H9 (cell line): ENCODE measurements around the gene SEMA4D. TPM values are rescaled to one million over a fixed set of nuclear protein-coding genes. Genes with fewer than 3 reads are reported as not detected.

Experiments used
- DNase-seq: peaks from one replicate; pipeline ENCODE4 v3.0.0-alpha.2; 2017
- H2AFZ ChIP-seq: one replicate; pipeline ENCODE4 v1.6.1; 2013; ENCODE audit warnings: mild to moderate bottlenecking, low read length, control low read depth, moderate library complexity
- H2AK5ac ChIP-seq: 2 replicates; pipeline ENCODE4 v1.6.1; 2013; ENCODE audit warnings: low read length, control low read depth, mixed read lengths; ENCODE audit not compliant: insufficient read length
- H2BK120ac ChIP-seq: one replicate; pipeline ENCODE4 v1.6.1; 2013; ENCODE audit warnings: low read depth, mild to moderate bottlenecking, low read length, control low read depth, inconsistent platforms; ENCODE audit not compliant: poor library complexity, severe bottlenecking
- H2BK12ac ChIP-seq: 2 replicates; pipeline ENCODE4 v1.6.1; 2013; ENCODE audit warnings: low read length, control low read depth, mixed read lengths, low read depth; ENCODE audit not compliant: insufficient read length
- H2BK15ac ChIP-seq: 2 replicates; pipeline ENCODE4 v1.6.1; 2013; ENCODE audit warnings: low read depth, low read length, control low read depth
- H2BK20ac ChIP-seq: one replicate; pipeline ENCODE4 v1.6.1; 2013; ENCODE audit warnings: low read depth, mild to moderate bottlenecking, low read length, control low read depth, inconsistent platforms; ENCODE audit not compliant: poor library complexity, severe bottlenecking
- H2BK5ac ChIP-seq: 2 replicates; pipeline ENCODE4 v1.6.1; 2013; ENCODE audit warnings: low read length, control low read depth, mixed read lengths; ENCODE audit not compliant: insufficient read length
- H3K14ac ChIP-seq: 2 replicates; pipeline ENCODE4 v1.6.1; 2013; ENCODE audit warnings: low read length, control low read depth; ENCODE audit not compliant: insufficient read depth
- H3K18ac ChIP-seq: 2 replicates; pipeline ENCODE4 v1.6.1; 2013; ENCODE audit warnings: low read depth, mild to moderate bottlenecking, mixed read lengths, low read length, control low read depth; ENCODE audit not compliant: insufficient read length
- H3K23ac ChIP-seq: 2 replicates; pipeline ENCODE4 v1.6.1; 2013; ENCODE audit warnings: low read length, control low read depth, mixed read lengths, low read depth; ENCODE audit not compliant: insufficient read length
- H3K23me2 ChIP-seq: 2 replicates; pipeline ENCODE4 v1.6.1; 2013; ENCODE audit warnings: low read depth, mild to moderate bottlenecking, mixed read lengths, low read length, control low read depth; ENCODE audit not compliant: insufficient read length, poor library complexity, severe bottlenecking
- H3K27ac ChIP-seq: 2 replicates; pipeline ENCODE4 v1.5.1; 2013; ENCODE audit warnings: low read length, control low read depth, mixed read lengths, low read depth; ENCODE audit not compliant: insufficient read length
- H3K27me3 ChIP-seq: 2 replicates; pipeline ENCODE4 v1.6.1; 2013; ENCODE audit warnings: low read length, control low read depth, inconsistent platforms; ENCODE audit not compliant: insufficient read depth
- H3K4ac ChIP-seq: 2 replicates; pipeline ENCODE4 v1.6.1; 2013; ENCODE audit warnings: low read depth, mild to moderate bottlenecking, control low read depth, inconsistent platforms, low read length, moderate library complexity
- H3K4me1 ChIP-seq: 2 replicates; pipeline ENCODE4 v1.6.1; 2013; ENCODE audit warnings: low read length, control low read depth, inconsistent platforms; ENCODE audit not compliant: insufficient read depth
- H3K4me2 ChIP-seq: 2 replicates; pipeline ENCODE4 v1.6.1; 2013; ENCODE audit warnings: low read length, control low read depth, mixed read lengths; ENCODE audit not compliant: insufficient read length, insufficient read depth
- H3K56ac ChIP-seq: 2 replicates; pipeline ENCODE4 v1.6.1; 2013; ENCODE audit warnings: low read depth, mild to moderate bottlenecking, mixed read lengths, low read length, control low read depth; ENCODE audit not compliant: insufficient read length
- H3K79me1 ChIP-seq: 2 replicates; pipeline ENCODE4 v1.6.1; 2013; ENCODE audit warnings: low read depth, mild to moderate bottlenecking, moderate library complexity, low read length, control low read depth, inconsistent platforms; ENCODE audit not compliant: insufficient read depth, poor library complexity, severe bottlenecking
- H3K79me2 ChIP-seq: 2 replicates; pipeline ENCODE4 v1.6.1; 2013; ENCODE audit warnings: low read length, control low read depth, inconsistent platforms; ENCODE audit not compliant: insufficient read depth
- H3K9ac ChIP-seq: 2 replicates; pipeline ENCODE4 v1.6.1; 2013; ENCODE audit warnings: low read length, control low read depth, mixed read lengths; ENCODE audit not compliant: insufficient read length; ENCODE audit errors: extremely low read depth
- H3K9me3 ChIP-seq: one replicate; pipeline ENCODE4 v1.6.1; 2013; ENCODE audit warnings: low read depth, low read length, inconsistent platforms; ENCODE audit not compliant: control insufficient read depth
- H3T11ph ChIP-seq: one replicate; pipeline ENCODE4 v1.6.1; 2013; ENCODE audit warnings: mild to moderate bottlenecking, low read length, control low read depth, inconsistent platforms
- H4K20me1 ChIP-seq: one replicate; pipeline ENCODE4 v1.6.1; 2013; ENCODE audit not compliant: control insufficient read depth, insufficient read length, insufficient read depth
- H4K5ac ChIP-seq: 2 replicates; pipeline ENCODE4 v1.6.1; 2013; ENCODE audit warnings: low read depth, mild to moderate bottlenecking, mixed read lengths, low read length, control low read depth; ENCODE audit not compliant: insufficient read length
- H4K8ac ChIP-seq: replicated peaks from 2 replicates; pipeline ENCODE4 v1.6.1; 2013; ENCODE audit warnings: low read length, control low read depth, mixed read lengths, low read depth; ENCODE audit not compliant: insufficient read length
- H4K91ac ChIP-seq: 2 replicates; pipeline ENCODE4 v1.6.1; 2013; ENCODE audit warnings: low read depth, mild to moderate bottlenecking, moderate library complexity, mixed read lengths, low read length, control low read depth; ENCODE audit not compliant: insufficient read length
- H3K27ac Mint-ChIP-seq, 3 experiments: 2 replicates in 2 of 3; 3 replicates in 1 of 3; pipeline ENCODE4 v1.8.0; 2020 to 2021; ENCODE audit warnings: mixed read lengths in 3 of 3, mild to moderate bottlenecking in 1 of 3, moderate library complexity in 1 of 3
- H3K27me3 Mint-ChIP-seq: 2 replicates; pipeline ENCODE4 v1.8.0; 2021; ENCODE audit warnings: low read depth, mild to moderate bottlenecking, moderate library complexity, mixed read lengths
- H3K36me3 Mint-ChIP-seq, 3 experiments: 2 replicates in 2 of 3; 3 replicates in 1 of 3; pipeline ENCODE4 v1.8.0; 2020 to 2021; ENCODE audit warnings: low read depth in 3 of 3, mixed read lengths in 3 of 3; ENCODE audit not compliant: insufficient read depth in 1 of 3
- H3K4me1 Mint-ChIP-seq, 2 experiments: 2 replicates each; pipeline ENCODE4 v1.8.0; 2020; ENCODE audit warnings: mixed read lengths in 2 of 2
- H3K4me3 Mint-ChIP-seq, 2 experiments: 2 replicates in 1 of 2; 3 replicates in 1 of 2; pipeline ENCODE4 v1.8.0; 2020 to 2021; ENCODE audit warnings: mild to moderate bottlenecking in 2 of 2, mixed read lengths in 2 of 2, moderate library complexity in 1 of 2
- H3K9me3 Mint-ChIP-seq, 2 experiments: 2 replicates in 1 of 2; 3 replicates in 1 of 2; pipeline ENCODE4 v1.8.0; 2020; ENCODE audit warnings: mild to moderate bottlenecking in 2 of 2, mixed read lengths in 2 of 2, moderate library complexity in 1 of 2
- CTCF ChIP-seq: fragments of 200-600 bp; sonication (generic); conservative IDR thresholded peaks from 3 replicates; pipeline ENCODE4 v1.8.0; 2021; ENCODE audit warnings: antibody characterized with exemption, mild to moderate bottlenecking
- WGBS: extraction: QIAGEN DNeasy Blood & Tissue Kit; methylation state at CpG from one replicate; pipeline ENCODE4 v1.1.7; 2013; ENCODE audit warnings: missing lambda C conversion rate, low lambda C conversion rate, mixed read lengths; ENCODE audit not compliant: insufficient read length; ENCODE audit errors: extremely low coverage; 5-methylcytosine and 5-hydroxymethylcytosine counted together
- total RNA-seq: library from RNA; stranded (reverse); gene quantifications from 2 replicates; pipeline ENCODE4 v1.2.1, GENCODE V29; 2021

Gene SEMA4D
- total RNA-seq, 1 experiment from 2014 or later = 47.2 TPM

- H3K4me2 ChIP-seq = no peak overlapping the region
- peaks cover 5% of the 10 kb centered on the region in 2 experiments for H3K4me1 Mint-ChIP-seq
- no peak overlapping the region for H4K91ac ChIP-seq
- H2BK5ac ChIP-seq = no peak overlapping the region
- H3T11ph ChIP-seq = no peak overlapping the region
- H3K23ac ChIP-seq = no peak overlapping the region
- H3K27me3 ChIP-seq = no peaks in the 10 kb centered on the region
- no peaks in the 10 kb centered on the region for H3K79me1 ChIP-seq
- peaks cover 0 to 4% (median 4%) of the 10 kb centered on the region in 3 experiments; a peak in 1 of 7 replicates for H3K36me3 Mint-ChIP-seq
- no peak overlapping the region for H3K56ac ChIP-seq
- no peaks in the 10 kb centered on the region for H3K9me3 ChIP-seq
- H2AFZ ChIP-seq = no peak overlapping the region
- H3K9ac ChIP-seq = no peak overlapping the region
- no peak overlapping the region for H4K8ac ChIP-seq
- H2BK12ac ChIP-seq = no peak overlapping the region
- H4K20me1 ChIP-seq = no peaks in the 10 kb centered on the region
- no peak overlapping the region for H2BK15ac ChIP-seq
- H4K5ac ChIP-seq = no peak overlapping the region
- no peak overlapping the region for H3K27ac Mint-ChIP-seq
- H3K23me2 ChIP-seq = no peaks in the 10 kb centered on the region
- H3K14ac ChIP-seq = no peak overlapping the region
- no peak overlapping the region for H2BK20ac ChIP-seq
- no CpG with 5 or more reads among the region's 6 CpGs for WGBS
- no peak overlapping the region for H3K4ac ChIP-seq
- no peaks in the 10 kb centered on the region for H3K4me1 ChIP-seq
- H2AK5ac ChIP-seq = no peak overlapping the region
- H3K27ac ChIP-seq = no peak overlapping the region
- no peak for TF ChIP-seq CTCF
- no peak overlapping the region for H3K4me3 Mint-ChIP-seq
- no peak for DNase-seq
- no peak overlapping the region for H3K18ac ChIP-seq
- H2BK120ac ChIP-seq = no peak overlapping the region
- H3K79me2 ChIP-seq = no peaks in the 10 kb centered on the region
- H3K27me3 Mint-ChIP-seq = no peaks in the 10 kb centered on the region; the same call in 1 of the 2 replicates
- H3K9me3 Mint-ChIP-seq = peaks cover 13 to 14% of the 10 kb centered on the region in 2 experiments; a peak in 4 of 5 replicates
These were observed 32.8 kb upstream of the SEMA4D start for GRCh38 chr9:89530726-89531125.
